GM19023 (cell line): ENCODE results near the gene UNC13A.

Source experiments
- ATAC-seq: cut with Tn5 transposase; IDR thresholded peaks from one replicate; pipeline ENCODE4 v1.9.1; 2021; ENCODE audit warnings: mild to moderate bottlenecking, moderate library complexity; ENCODE audit not compliant: unreplicated experiment

UNC13A gene

DNA sequence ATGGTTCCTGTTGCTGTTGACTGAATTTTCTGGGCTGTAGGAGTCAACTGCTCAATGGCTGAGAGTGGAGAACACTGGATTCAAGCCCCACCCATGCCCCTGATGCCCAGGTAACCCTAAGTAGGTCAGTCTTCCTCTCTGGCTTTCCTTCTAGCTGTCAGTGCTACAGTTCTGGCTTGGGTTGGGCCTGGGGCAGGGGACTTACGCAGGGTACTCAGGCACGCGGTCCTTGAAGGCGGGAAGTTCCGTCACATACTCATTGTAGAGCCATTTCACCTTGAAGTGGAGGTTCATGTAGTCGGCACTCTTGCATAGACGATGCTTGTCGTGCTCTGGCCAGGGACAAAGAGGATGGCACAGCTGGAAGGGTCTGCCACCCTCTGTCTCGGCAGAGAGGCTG lies 55.6 kb downstream of the UNC13A start:
- no peak for ATAC-seq

DNA sequence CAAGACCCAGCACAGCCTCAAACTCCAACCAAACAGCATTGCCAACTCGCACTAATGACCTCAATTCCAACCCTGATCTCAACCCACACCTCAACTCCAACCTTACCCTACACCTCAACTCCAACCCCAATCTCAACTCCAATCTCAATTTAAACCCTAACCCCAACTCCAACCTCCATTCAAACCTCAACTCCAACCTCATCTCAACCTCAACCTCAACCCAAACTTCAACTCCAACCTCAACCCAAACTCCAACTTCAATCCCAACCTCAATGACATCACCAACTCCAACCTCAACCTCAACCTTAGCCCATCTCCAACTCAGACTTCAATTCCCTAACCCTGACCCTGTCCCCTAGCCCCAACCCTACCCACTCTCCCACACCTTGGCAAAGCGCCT lies 58.4 kb downstream of the UNC13A start:
- ATAC-seq, result no peak

DNA sequence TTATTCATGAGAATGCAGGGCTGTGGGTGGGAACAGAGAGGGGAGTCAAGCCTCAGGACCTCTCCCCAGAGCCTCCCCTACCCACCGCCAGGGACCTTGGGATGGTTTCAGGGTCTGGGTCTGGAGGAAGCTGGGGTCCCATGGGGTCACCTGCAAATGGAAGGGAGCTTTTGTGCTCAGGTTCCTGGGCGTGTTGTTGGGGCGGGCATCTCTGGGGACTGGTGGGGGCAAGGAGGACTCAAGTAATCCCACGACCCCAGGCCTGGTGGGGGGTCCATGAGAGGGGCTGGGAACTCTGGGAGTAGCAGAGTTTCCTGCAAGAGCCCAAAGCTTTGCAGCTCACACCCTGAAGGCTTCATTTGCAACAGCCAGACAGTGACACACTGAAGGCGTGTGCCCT lies 60.2 kb downstream of the UNC13A start:
- no peak for ATAC-seq

DNA sequence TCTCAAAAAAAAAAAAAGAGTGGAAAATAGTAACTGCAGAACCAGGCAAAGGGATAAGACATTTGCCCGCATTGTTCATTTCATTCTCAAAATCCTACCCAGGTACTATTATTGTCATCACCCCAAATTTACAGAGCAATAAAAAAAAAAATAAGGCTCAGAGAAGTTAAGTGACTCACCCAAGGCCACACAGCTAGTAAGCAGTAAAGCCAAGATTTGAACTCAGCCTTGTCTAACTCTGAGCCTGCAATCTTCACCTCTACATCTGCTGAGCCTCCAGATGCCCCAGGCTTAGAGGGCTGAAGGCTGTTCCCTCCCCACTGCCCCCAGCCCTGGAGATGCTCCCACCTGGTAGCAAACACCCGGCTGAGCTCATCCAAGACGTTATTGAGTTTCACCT lies 61.0 kb downstream of the UNC13A start:
- ATAC-seq, result no peak

DNA sequence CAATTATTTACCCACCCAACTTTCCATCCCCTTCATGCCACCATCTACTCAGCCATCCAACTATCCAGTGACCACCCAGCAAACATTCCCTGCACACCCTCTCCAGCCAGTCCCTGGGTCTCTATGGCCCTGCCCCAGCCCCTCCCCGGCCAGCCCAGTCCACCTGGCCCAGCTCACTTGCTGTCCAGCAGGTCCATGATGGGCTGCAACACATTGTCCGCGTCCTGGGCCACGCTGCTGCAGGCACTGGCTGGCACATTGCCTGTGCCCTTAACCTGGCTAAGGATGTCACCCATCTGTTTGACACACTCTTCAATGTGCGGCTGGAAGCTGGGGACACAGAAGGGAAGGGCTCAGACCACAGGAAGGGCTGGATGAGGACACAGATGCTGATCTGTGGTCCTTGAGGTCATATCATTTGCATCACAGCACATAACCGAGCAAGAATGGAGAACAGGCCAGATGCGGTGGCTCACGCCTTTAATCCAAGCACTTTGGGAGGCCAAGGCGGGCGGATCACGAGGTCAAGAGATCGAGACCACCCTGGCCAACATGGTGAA lies 61.6 kb downstream of the UNC13A start:
- ATAC-seq, result no peak

DNA sequence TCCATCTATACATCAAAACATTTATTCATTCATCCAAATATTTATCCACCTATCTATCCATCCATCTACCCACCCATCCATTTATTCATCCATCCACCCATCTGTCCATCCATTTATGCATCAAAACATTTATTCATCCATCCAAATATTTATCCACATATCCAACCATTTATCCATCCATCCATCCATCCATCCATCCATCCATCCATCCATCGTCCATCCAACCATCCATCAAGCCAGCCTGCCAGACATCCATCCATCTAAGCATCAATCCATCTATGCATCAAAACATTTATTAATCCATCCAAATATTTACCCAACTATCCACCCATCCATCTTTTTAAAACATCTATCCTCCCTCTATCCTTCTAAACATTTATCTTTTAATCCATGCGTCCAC lies 62.2 kb downstream of the UNC13A start:
- ATAC-seq, result no peak

DNA sequence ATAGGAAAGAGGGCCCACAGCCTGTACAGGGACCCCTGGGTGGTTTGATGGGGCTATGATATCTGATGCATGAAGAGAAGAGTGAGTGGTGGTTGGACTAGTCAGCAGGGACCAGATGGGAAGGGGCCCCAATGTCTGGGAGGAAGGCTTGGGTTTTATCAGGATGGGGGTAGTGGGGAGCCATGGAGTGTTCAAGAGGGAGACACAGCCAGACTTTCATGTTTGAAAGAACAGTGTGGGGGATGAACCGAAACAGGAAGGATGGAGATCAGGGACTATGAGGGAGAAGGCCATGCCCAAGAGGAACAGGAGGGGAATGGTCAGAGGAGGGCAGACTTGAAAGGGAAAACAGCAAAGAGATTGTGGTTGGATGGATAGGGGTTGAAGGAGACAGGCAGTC lies 63.1 kb downstream of the UNC13A start:
- no peak for ATAC-seq

DNA sequence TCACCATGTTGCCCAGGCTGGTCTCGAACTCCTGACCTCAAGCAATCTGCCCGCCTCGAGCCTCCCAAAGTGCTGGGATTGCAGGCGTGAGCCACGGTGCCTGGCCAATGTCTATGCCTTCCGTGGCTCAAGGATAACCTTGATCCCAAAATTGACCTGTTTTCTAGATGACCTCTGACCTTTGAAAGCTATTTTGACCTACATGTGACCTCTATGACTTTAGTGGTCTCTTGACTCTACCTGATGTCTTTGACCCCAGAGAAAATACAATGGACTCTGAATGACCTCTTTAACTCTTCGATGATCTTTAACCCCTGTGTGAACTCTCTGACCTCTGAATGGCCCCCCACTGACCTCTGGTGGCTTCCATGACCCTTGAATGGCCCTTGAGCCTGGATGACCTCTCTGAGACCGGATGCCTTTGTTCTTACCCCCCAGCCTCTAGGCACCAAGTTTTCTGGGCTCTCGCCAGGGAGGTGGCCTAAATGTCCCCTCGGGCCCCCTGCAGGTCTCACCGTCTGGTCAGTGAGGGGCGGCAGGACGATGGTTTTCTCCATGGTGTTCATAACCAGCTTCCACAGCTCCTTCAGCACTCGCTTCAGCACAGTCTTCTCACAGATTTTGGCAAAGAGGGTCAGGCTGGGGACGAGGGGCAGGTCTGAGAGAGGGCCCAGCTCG lies 63.7 kb downstream of the UNC13A start:
- no peak for ATAC-seq

DNA sequence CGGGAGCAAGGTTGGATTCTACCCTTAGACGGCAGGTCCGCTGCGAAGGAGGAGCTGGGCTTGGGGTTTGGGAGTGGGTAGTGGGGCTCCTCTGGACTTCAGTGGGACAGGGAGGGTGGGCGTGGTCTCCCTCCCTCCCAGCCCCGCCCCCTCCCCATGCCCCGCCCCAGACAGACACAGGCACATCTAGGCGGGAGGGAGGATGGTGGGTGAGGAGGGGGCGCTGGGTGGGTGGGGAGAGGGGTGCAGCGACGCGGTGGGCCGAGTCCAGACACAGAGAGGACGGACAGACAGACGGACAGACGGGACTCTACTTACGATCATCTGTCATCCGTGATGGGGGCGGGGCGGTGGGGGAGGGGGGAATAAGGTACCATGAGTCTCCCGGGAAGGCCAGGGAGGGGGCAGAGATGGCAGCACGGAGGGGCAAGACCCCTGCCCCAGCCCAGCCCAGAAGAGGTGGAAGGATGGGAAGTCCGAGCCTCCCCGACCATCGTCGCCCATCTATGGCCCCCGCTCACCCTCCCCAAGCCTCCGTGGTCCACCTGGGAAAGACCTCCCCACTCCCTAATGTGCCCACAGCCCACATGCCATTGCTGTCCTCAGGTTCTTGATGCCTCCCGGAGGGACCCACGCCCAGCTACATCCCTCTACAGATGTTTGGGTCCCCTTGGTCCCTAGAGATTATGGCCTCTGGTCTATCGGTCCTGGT lies 64.8 kb downstream of the UNC13A start:
- no peak for ATAC-seq

DNA sequence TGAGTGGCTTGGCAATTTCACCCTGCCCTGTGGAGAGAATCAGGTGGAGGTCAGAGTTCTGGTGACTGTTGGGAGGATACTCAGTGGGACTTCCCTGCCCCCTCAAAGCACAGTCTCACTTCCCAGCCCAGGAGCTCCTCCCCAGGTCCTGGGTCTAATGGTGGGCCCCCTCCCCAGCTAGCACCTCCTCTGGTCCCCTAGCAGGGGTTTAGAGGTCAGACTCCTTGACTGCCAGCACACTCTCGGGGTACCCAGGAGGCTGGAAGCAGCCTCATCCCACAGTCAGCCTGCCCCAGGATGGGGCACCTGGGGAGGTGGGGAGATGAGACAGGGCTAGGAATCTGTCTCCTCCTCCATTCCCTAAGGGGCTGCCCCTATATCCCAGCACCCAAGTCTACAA lies 67.5 kb downstream of the UNC13A start:
- ATAC-seq, result no peak

DNA sequence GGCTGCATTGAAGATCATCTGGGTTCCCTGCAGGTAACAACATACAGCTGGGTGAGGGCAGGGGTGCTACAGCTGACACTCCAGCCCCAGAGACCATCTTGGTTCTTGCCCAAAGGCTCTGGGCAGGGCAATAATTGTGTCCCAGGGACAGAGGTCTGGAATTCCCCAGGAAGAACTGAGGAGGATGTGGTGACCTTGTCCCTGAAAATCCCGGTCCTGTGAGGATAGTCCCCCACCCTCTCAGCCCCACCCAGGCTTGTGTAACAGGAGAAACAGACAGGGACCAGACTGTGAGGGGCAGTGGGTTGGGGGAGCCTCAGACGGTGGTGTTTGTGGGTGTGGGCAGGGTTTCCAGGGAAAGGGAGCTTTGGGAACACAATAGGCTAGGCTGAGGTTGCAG lies 69.2 kb downstream of the UNC13A start:
- no peak for ATAC-seq

DNA sequence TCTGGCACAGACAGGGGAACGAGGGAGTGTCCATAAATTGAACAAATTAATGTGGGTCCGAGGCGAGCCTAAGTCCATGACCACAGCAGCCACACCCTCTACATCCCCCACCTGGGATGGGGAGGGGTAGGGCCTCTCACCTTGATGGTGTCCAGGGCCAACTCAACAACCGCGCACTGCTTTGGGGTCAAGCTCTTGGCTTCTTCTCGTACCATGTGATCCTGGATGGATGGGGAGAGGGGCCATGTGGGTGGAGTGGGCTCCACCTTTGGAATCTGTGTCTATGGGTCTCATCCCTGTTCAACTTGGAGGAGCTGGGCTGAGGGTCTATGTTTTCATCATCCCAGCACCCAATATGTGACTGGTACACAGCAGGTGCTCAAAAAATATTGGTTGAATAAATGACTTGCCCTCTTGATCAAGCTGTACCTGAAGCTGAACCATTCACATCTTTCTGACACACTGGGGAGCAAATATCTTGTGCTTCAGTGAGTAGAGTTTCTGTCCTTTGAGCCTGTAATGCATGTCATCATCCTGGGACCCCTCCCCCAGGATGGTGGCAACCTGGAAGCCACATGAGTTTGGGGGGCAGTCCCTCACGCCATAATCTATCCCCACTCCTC lies 69.8 kb downstream of the UNC13A start:
- ATAC-seq, result no peak

DNA sequence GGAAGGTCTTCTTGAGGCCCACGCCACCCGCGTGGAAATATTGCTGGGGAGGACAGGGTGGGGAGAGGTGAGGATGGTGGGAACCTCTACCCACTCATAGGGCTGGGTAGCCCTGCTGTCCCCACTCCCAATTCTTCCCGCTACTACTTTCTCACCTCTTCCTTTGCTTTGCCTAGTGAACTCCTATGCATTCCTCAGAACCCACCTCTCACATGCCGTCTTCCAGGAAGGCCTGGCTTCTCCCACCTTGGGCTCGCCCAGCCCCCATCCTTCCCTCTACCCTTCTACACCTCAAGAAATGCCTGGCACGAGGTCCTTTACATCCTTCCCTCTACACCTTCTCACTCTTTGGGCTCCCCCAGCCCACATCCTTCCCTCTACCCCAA lies 70.4 kb downstream of the UNC13A start:
- no peak for ATAC-seq

DNA sequence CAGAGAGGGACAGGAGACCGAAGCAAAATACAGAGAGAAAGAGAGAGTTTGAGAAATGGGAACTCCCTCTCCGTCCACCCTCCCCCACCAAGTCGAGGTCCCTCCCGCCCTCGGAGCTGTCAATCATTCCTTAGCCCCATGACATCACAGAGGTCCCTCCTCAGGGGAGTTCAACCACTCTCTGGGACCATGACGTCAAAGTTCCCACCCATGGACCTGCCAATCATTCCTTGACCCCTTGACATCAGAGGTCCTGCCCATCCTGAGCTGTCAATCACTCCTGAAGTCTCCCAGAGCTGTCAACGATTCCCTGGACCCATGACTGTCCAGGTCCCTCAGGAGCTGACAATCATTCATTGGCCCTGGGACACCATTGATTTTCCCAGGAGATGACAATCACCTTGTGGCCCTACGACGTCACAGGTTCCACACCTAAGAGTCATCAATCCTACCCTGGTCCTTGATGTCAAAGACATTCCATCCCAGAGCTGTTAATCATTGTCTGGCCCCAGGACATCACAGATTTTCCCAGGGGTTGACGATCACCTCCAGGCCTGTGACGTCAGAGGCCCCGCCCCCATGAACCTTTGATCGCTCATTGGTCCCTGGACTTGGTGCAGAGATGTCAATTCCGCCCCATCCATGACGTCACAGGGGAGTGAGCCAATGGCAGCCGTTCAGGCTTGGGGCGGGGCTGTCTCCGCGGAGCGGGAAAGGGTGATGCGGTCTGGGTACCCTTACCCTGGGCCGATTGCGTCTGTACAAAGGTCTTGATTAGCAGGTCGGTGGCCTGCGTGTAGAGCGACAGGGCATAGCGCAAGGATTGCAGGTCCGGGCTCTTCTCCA lies 71.0 kb downstream of the UNC13A start:
- no peak for ATAC-seq

DNA sequence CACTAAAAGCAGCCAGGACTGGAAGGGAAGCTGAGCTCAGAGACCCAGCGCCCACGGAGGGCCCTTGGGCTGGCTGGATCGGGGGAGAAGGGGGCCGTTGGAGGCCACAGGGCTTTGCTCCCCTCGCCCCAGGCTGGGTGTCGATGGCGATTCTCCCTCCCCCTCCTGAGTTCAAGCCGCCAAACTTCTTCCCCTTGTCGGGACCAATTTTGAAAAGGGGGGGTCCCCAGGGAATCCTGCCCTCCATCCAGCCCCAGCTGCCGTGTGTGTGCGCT lies 71.5 kb downstream of the UNC13A start:
- no peak for ATAC-seq

DNA sequence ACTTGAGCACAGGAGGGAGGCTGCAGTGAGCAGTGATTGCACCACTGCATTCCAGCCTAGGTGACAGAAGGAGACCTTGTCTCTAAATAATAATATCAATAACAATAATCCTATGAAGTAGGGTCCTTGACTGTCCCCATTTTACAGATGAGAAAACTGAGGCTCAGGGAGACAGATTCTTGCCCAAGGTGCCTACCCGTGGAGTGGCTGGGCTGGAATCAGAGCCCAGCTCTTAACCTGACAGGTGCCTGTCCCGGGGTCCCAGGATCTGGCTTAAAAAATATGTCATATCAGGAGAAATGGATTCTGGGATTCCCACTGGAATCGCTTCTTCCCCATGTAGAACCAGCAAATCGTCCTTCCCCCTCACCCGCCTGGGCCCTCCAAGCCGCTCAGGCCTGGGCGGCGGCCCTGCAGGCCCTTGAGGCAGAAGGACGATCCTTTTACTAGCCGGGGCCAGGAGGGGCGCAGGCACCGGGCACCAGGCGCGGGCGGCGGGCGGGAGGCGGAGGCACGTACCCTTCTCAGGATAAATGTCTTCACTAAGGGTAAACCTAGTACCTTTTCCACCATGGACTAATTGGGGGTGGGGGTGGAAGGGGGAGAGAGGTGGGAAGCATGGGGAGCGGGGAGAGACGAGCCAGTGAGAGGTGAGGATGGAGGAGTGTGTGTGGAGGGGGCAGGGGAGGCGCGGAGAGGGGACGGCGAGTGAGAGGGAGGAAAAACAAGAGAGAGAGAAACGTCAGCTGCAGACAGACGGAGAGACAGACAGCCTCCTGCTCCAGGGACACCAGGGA lies 72.1 kb downstream of the UNC13A start:
- ATAC-seq, result no peak

DNA sequence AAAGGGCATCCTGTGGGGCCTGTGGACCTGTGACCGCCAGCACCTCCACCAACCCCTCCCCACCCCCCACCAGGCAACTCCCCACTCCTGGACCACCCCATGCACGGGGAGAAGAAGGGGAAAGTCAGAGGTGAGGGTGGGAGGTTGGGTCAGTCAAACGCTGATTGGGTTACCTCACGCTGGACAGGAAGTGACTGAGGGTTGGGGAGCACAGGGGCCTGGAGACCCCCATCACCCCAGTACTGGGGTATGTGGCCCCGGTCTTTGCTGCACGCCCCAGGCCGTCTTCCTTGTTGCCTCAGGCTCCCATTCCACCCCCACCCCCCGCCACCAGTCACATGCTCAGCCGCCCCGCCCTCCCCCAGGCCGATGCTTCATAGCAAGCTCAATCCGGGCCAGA lies 73.7 kb downstream of the UNC13A start:
- no peak for ATAC-seq

DNA sequence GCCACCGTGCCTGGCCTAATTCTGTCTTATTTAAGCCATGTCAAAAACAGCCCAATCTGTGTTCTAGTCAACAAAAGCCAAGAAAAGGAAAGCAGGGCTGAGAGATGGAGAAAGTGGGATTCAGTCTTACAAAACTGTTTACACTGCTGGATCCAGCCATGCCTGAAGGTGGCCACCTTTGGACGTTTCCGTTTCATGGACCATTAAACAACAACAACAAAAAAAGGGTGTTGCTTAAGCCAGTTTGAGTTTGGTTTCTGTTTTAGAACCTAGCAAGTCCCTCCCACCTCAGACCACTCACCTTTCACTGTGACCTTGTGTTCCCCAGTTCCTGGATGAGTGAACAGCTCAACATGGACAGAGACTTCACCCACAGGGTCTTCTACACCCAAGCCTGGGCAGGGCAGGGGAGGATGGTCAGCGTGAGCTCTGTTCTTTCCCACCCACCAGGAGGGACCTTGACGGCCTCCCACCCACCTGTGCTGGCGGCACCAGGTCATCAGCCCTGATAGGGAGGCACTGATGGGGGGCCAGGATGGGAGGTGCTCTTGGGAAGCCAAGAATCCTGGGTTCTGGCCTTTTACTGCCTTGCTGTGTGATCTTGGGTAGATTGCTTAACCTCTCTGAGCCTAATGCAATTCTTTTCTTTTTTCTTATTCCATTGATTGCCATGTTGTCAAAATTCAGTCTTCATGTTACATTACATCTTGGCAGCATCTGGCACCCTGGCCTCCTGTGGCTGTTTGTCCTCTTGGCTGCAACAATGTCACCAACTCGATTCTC lies 76.5 kb downstream of the UNC13A start:
- ATAC-seq, result no peak

DNA sequence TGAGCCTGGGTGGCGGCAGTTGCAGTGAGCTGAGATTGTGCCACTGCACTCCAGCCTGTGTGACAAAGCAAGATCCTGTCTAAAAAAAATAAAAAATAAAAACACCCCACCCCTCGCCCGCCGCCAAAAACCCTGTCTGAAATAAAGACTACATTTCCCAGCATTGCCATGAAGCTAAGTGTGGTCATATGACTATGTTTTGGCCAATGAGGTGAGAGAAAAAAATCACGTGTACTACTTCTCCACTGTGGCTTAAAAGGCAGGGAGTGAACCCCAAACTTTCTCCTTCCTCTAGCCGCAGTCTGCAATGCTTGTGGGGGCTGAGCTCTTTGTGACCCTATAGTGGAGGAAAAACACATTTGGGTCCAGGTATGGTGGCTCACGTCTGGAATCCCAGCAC lies 77.8 kb downstream of the UNC13A start:
- no peak for ATAC-seq

DNA sequence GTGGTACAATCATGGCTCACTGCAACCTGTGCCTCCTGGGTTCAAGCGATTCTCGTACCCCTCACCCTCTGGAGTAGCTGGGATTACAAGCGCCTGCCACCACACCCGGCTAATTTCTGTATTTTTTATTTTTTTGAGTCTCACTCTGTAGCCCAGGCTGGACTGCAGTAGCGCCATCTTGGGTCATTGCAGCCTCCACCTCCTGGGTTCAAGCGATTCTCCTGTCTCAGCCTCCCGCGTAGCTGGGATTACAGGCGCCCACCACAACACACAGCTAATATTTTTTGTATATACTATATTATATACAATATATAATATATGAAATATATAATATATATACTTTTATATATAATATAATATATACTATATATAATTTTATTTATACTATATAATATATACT lies 80.2 kb downstream of the UNC13A start:
- ATAC-seq, result no peak
